ENCODE data around the gene MRPS18A. TPM values are rescaled to one million over a fixed set of nuclear protein-coding genes. Genes with fewer than 3 reads are reported as not detected.

MRPS18A gene
- total and polyA plus RNA-seq, 2 donors (not counting 3 experiments of a cell fraction or from before 2014, with no cell fraction given), result 39.8 to 83.8 TPM

GRCh38 chr6:43667245-43668150 lies 20.1 kb downstream of the MRPS18A start:
- FAIRE-seq, result peak; percentile 94
- POLR2A ChIA-PET, result interaction anchor here (0.6 to 0.9 kb wide), 2 partner anchors 64 to 105 kb away, joined by 3 to 7 read pairs; no protein-coding TSS in a partner anchor

More at GRCh38 chr6:43667245-43668150, 20.1 kb downstream of the MRPS18A start:
- no peaks in the 10 kb centered on the region for H3K9me3 ChIP-seq (replicated peaks; ENCODE audit: control insufficient read depth, insufficient read depth, low read length)
- no peaks in the 10 kb centered on the region for H3K79me2 ChIP-seq (ENCODE audit: control insufficient read depth, insufficient read depth, low read length)
- H3K27ac ChIP-seq (ENCODE audit: insufficient read depth, low read depth, low read length), result no peak overlapping the region
- no peaks in the 10 kb centered on the region for H4K20me1 ChIP-seq (replicated peaks; ENCODE audit: control insufficient read depth, extremely low read depth, insufficient read depth, low read length)
- H3K27me3 ChIP-seq (ENCODE audit: control insufficient read depth in 2 of 2, insufficient read depth in 2 of 2, low read length in 2 of 2), result no peaks in the 10 kb centered on the region
- intact Hi-C loops (cut with micrococcal nuclease), result loop anchor here (1.0 to 5.0 kb wide), 7 partner anchors 56 to 412 kb away; no protein-coding TSS in a partner anchor
- peaks cover 5% of the 10 kb centered on the region for H3K4me1 ChIP-seq (ENCODE audit: control insufficient read depth, extremely low read depth, insufficient read depth, low read length)
- H2AFZ ChIP-seq (ENCODE audit: low read depth, low read length), result no peak overlapping the region
- CTCF ChIA-PET, result interaction anchor here (0.6 to 7.1 kb wide), 53 partner anchors 11 to 494 kb away, joined by 3 to 177 read pairs (median 4); partner anchors contain the start of genes MRPS18A, RSPH9 and VEGFA
- peaks cover 2 to 9% of the 10 kb centered on the region in 2 experiments for H3K36me3 ChIP-seq (ENCODE audit: control insufficient read depth in 2 of 2, extremely low read depth in 1 of 2, insufficient read depth in 2 of 2, low read length in 2 of 2)
- no peak overlapping the region for H3K4me2 ChIP-seq (ENCODE audit: insufficient read depth, low read length)
- no peak overlapping the region for H3K4me3 ChIP-seq (replicated peaks in 1 of 3; ENCODE audit: insufficient read depth in 1 of 3, low read depth in 1 of 3, low read length in 3 of 3)
- H3K9ac ChIP-seq (replicated peaks; ENCODE audit: extremely low read depth, insufficient read depth, low read length), result no peak overlapping the region
- no peaks in the 10 kb centered on the region for H3K9me1 ChIP-seq (replicated peaks; ENCODE audit: control insufficient read depth, extremely low read depth, insufficient read depth, low read length)
- BruUV-seq (replicated peaks), result no TSS peak
- dilution Hi-C loops (cut with MboI; ENCODE audit: extremely low pct_ligation_motif_present, low sequenced_read_pairs), result no loop called here
- TF ChIP-seq CTCF (IDR thresholded peaks at IDR 0.05; ENCODE audit: extremely low read depth in 1 of 2, insufficient read depth in 1 of 2, low read depth in 1 of 2, low read length in 2 of 2) (peak; percentile 91 to 98), JUN (IDR thresholded peaks at IDR 0.05; ENCODE audit: borderline replicate concordance, insufficient read depth, insufficient read length, low read depth) (no peak), POLR2AphosphoS5 (IDR thresholded peaks at IDR 0.05; ENCODE audit: insufficient read depth, low read depth, low read length) (peak; percentile 15)
- peak; percentile 81 for DNase-seq (ENCODE audit: low read depth, low spot score)
